Thyroid gland (tissue), 4 donors: ENCODE measurements around the gene TAX1BP1. TPM values are rescaled to one million over a fixed set of nuclear protein-coding genes. Genes with fewer than 3 reads are reported as not detected.

ENCODE experiments used
- DNase-seq, 2 donors: peaks; one replicate each; pipeline ENCODE4 v3.0.0-alpha.2; 2019
- H3K27ac ChIP-seq, 3 donors: fragments of 200-600 bp; sonication (generic); 1 replicate in 2 of 3; 2 replicates in 1 of 3; pipeline ENCODE4 v1.5.1; 2016 to 2019; ENCODE audit warnings: mild to moderate bottlenecking in 1 of 3, moderate library complexity in 1 of 3
- H3K27me3 ChIP-seq: fragments of 200-600 bp; sonication (generic); one replicate; pipeline ENCODE4 v1.5.1; 2019
- H3K36me3 ChIP-seq, 2 donors: fragments of 200-600 bp; sonication (generic); one replicate each; pipeline ENCODE4 v1.5.1; 2016 to 2019
- H3K4me1 ChIP-seq, 2 donors: fragments of 200-600 bp; sonication (generic); one replicate each; pipeline ENCODE4 v1.5.1; 2017 to 2019
- H3K4me3 ChIP-seq, 3 donors: fragments of 200-600 bp; sonication (generic); replicated peaks in 1 of 3; 1 replicate in 2 of 3; 2 replicates in 1 of 3; pipeline ENCODE4 v1.5.1; 2016; ENCODE audit warnings: mild to moderate bottlenecking in 1 of 3
- H3K9me3 ChIP-seq: fragments of 200-600 bp; sonication (generic); one replicate; pipeline ENCODE4 v1.5.1; 2017
- POLR2A ChIP-seq, 2 donors: fragments of 450-650 bp; IDR thresholded peaks; one replicate each; pipeline ENCODE4 v1.6.1; 2017; ENCODE audit warnings: antibody characterized with exemption in 2 of 2, mild to moderate bottlenecking in 2 of 2, moderate library complexity in 1 of 2
- WGBS, 2 donors: methylation state at CpG; one replicate each; pipeline ENCODE4 v1.1.5; 2017; 5-methylcytosine and 5-hydroxymethylcytosine counted together
- intact Hi-C: fragments of 100-400 bp; cut with DNase I; formaldehyde crosslinking; loops from one replicate; pipeline ENCODE4 v1.15.1; 2023
- total RNA-seq, 4 donors: library from RNA; depleted of rRNA; stranded (reverse); fragments of >200 nt; gene quantifications; one replicate each; pipeline ENCODE4 v1.2.3, GENCODE V29; 2016
- TF ChIP-seq, protein P1 (sequence below), 6 experiments: fragments of 200-600 bp in 3 of 6; fragments of 450-650 bp in 3 of 6; sonication (generic) in 3 of 6; IDR thresholded peaks; one replicate each; pipeline ENCODE4 v1.5.1; 2016 to 2019; ENCODE audit warnings: antibody characterized with exemption in 6 of 6, mild to moderate bottlenecking in 2 of 6, inconsistent platforms in 1 of 6, moderate library complexity in 1 of 6

TAX1BP1 gene
- total RNA-seq, 4 donors from 2014 or later: 97.7 to 143 (median 120) TPM

DNA sequence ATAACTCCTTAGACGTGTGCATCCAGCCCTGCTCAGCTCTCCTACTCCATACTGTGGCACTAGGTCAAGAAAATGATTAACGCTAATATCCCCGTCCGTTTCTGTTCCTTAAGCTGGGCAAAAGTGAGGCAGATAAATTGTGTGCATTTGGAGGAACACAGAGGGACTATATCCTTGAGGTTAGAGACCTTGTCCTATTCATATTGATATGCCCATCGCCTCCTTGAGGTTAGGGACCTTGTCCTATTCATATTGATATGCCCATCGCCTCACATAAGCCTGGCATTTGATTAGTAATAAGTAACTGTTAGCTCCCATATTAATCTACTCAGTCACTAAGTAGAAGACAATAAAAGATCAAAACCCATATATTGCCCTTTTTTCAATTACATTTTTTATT lies 12.9 kb upstream of the TAX1BP1 start:
- intact Hi-C loops: no loop called here
- Histone ChIP-seq H3K9me3 (no peaks in the 10 kb centered on the region), H3K27me3 (no peaks in the 10 kb centered on the region), H3K4me1 (no peaks in the 10 kb centered on the region), H3K27ac (no peak overlapping the region), H3K4me3 (no peak overlapping the region), H3K36me3 (no peaks in the 10 kb centered on the region)
- 87 to 92% methylated on average over 6 of the region's 6 CpGs for WGBS, 2 donors
- no peak for DNase-seq
- TF ChIP-seq, protein P1, sequence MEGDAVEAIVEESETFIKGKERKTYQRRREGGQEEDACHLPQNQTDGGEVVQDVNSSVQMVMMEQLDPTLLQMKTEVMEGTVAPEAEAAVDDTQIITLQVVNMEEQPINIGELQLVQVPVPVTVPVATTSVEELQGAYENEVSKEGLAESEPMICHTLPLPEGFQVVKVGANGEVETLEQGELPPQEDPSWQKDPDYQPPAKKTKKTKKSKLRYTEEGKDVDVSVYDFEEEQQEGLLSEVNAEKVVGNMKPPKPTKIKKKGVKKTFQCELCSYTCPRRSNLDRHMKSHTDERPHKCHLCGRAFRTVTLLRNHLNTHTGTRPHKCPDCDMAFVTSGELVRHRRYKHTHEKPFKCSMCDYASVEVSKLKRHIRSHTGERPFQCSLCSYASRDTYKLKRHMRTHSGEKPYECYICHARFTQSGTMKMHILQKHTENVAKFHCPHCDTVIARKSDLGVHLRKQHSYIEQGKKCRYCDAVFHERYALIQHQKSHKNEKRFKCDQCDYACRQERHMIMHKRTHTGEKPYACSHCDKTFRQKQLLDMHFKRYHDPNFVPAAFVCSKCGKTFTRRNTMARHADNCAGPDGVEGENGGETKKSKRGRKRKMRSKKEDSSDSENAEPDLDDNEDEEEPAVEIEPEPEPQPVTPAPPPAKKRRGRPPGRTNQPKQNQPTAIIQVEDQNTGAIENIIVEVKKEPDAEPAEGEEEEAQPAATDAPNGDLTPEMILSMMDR (IDR thresholded peaks at IDR 0.05): no peak
- TF ChIP-seq POLR2A (IDR thresholded peaks at IDR 0.05): no peak

DNA sequence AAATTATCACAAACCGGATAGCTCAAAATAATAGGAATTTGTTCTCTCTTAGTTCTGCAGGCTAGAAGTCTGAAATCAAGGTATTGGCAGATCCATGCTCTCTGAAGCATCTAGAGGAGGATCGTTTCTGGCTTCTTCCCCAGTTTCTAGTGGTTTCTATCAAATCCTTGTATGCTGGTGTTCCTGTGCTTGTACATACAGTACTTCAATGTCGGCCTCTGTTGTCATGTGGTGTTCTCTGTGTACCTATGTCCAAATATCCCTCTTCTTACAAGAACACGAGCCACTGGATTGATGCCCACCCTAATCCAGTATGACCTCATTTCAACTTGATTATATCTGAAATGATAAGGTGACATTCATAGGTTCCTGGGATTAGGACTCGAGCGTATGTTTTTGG lies 9.8 kb upstream of the TAX1BP1 start:
- Histone ChIP-seq H3K27ac (no peak overlapping the region), H3K36me3 (no peaks in the 10 kb centered on the region), H3K27me3 (no peaks in the 10 kb centered on the region), H3K9me3 (no peaks in the 10 kb centered on the region), H3K4me3 (no peak overlapping the region), H3K4me1 (no peaks in the 10 kb centered on the region)
- intact Hi-C loops: no loop called here
- TF ChIP-seq, protein P1 (IDR thresholded peaks at IDR 0.05): no peak
- TF ChIP-seq POLR2A (IDR thresholded peaks at IDR 0.05): no peak
- WGBS, 2 donors: 47 to 51% methylated on average over 6 of the region's 6 CpGs
- DNase-seq: peak; percentile 19 to 46

DNA sequence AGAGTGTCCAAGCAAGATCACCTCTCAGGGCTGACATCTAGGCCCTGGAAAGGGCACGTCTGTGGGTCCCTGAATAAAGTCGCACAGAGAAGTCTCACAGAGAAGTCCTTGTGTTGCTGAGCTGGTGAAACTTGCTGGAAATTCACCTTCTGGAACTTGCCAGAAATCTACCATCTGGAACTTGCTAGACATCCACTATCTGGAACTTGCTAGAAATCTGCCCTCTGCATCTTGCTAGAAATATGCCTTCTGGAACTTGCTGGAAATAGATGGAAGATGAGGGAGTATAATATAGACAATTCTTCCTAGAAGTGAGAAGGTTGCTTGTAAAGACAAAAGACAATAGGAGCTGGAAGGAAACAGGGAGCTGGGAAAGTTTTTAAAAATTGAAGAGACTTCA lies 5.4 kb upstream of the TAX1BP1 start:
- DNase-seq: no peak
- intact Hi-C loops: no loop called here
- no peaks in the 10 kb centered on the region for H3K4me1 ChIP-seq
- no peaks in the 10 kb centered on the region for H3K27me3 ChIP-seq
- 91 to 96% methylated on average over 2 of the region's 2 CpGs for WGBS, 2 donors
- H3K36me3 ChIP-seq: no peaks in the 10 kb centered on the region
- no peak for TF ChIP-seq POLR2A (IDR thresholded peaks at IDR 0.05)
- TF ChIP-seq, protein P1 (IDR thresholded peaks at IDR 0.05): no peak
- H3K4me3 ChIP-seq: no peak overlapping the region
- no peak overlapping the region for H3K27ac ChIP-seq
- H3K9me3 ChIP-seq: no peaks in the 10 kb centered on the region

DNA sequence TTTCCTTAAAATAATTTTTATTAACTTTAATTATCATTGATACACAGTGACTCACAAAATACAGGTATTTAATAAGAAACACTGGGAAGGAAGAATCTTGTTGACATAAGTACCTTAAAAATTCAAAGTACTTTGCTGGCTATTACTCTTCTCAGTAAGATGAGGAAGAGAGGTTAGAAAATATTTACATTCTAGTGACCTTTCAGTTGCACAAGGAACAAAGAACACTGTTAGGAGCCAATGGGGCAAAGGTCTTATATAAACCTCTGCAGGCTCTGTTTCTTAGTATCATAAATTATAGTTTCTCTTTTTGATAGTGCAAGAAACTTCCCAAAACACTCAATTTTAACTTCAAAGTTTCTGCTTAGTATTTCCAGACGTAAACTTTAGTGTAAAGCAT lies 4.8 kb upstream of the TAX1BP1 start:
- 98% methylated on average over 1 of the region's 1 CpG for WGBS, 2 donors
- intact Hi-C loops: loop anchor here (5.0 kb wide), 1 partner anchor 73 kb away; the partner anchor contains the start of gene HIBADH
- H3K4me3 ChIP-seq: no peak overlapping the region

DNA sequence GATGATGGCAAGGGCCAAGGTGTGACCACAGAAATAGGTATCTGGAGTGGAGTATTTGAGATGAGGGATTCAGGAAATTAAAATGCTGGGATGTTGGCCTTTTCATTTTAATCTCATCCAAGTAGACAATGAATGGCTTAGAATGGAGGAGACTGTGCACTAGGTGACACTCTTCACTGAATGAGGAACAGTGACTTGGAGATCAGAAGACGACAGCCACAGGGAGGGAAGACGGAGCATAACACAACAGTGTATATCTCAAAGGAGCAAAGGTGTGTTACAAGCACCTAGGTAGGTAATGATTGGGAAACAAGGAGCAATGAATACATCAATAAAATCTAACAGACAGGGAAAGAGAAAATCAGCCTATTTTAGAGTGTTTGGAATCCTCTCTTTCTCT lies 4.1 kb upstream of the TAX1BP1 start:
- Histone ChIP-seq H3K4me3 (no peak overlapping the region), H3K27ac (no peak overlapping the region), H3K27me3 (no peaks in the 10 kb centered on the region), H3K9me3 (no peaks in the 10 kb centered on the region), H3K4me1 (no peaks in the 10 kb centered on the region), H3K36me3 (no peaks in the 10 kb centered on the region)
- 96 to 99% methylated on average over 2 of the region's 2 CpGs for WGBS, 2 donors
- no peak for TF ChIP-seq POLR2A (IDR thresholded peaks at IDR 0.05)
- TF ChIP-seq, protein P1 (IDR thresholded peaks at IDR 0.05): no peak
- intact Hi-C loops: loop anchor here (5.0 kb wide), 1 partner anchor 74 kb away; the partner anchor contains the start of gene HIBADH
- no peak for DNase-seq

More for the DNA sequence above, 4.8 kb upstream of the TAX1BP1 start:
- TF ChIP-seq POLR2A (IDR thresholded peaks at IDR 0.05): no peak
- TF ChIP-seq, protein P1 (IDR thresholded peaks at IDR 0.05): no peak
- Histone ChIP-seq H3K4me1 (no peaks in the 10 kb centered on the region), H3K27ac (no peak overlapping the region), H3K27me3 (no peaks in the 10 kb centered on the region), H3K36me3 (no peaks in the 10 kb centered on the region), H3K9me3 (no peaks in the 10 kb centered on the region)
- no peak for DNase-seq
